HG03060 (cell line): ENCODE data around the gene SH3TC2.

Experiments used
- ATAC-seq: cut with Tn5 transposase; IDR thresholded peaks from one replicate; pipeline ENCODE4 v1.9.1; 2021; ENCODE audit warnings: low read depth, moderate number of reproducible peaks; ENCODE audit not compliant: unreplicated experiment

The SH3TC2 gene

DNA sequence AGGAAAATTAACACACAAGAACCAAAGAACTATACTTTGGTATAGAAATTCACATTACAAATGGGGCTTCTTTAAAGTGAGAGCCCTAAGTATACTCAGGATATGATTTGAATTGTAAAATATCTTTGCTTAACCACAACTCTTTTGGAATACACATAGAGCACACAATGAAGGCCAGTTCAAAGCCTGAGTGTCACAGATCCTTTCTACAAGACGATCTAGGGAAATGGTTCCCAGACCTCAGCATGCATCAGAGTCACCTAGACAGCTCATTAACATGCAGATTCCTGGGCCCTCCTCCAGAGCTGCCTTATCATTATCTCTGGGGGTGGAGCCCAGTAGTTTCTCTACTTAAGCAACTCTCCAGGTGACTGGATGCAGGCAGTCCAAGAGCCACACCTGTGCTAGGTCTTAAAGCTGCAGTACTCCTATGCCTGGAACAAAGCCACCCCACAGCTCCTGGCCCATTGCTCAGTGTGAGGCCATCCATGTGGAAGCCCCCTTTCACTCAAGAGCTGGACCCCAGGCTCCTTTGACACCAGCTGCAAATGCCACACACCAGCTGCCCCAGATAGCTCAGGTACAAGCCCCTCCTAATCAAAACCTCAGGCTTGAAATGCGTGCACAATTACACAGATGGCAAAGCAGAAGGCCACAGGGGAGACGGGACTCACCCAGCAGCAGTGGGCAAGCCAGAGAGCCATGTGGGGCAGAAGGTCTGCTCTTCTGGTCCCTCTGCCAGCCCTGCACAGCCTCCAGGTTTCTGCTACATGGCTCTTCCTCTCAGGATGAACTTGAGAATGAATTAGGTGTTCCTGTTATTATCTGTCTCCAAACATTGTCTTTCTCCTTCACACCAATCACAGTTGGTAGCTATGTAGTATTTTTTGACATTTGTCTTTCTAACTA is 106.1 kb downstream of the SH3TC2 start:
- no peak for ATAC-seq
